Heart left ventricle (tissue), 13 donors: ENCODE measurements around the gene TBC1D25.

Experiments
- CTCF ChIP-seq, 12 donors: fragments of 200-600 bp; sonication (generic) in 4 of 12; IDR thresholded peaks; one replicate each; pipeline versions ENCODE4 v1.5.0 to v1.8.0; 2018 to 2022; ENCODE audit warnings: antibody characterized with exemption in 12 of 12, mild to moderate bottlenecking in 5 of 12
- POLR2A ChIP-seq, 2 donors: fragments of 450-650 bp; IDR thresholded peaks; one replicate each; pipeline ENCODE4 v1.6.1; 2017; ENCODE audit warnings: antibody characterized with exemption in 2 of 2, mild to moderate bottlenecking in 2 of 2, moderate library complexity in 2 of 2
- donor health status: ischemic (EF 13 %, LVEDD 7.1; RV severe dilation, severe dysfunction).
- donor health status: DM: no; HTN: yes; CAD: no.
- donor health status: DM: no; HTN: no; CAD: no.
- donor health status: ischemic (EF 25% LVEDD 6.9; RV normal size, moderate dysfunction).
- donor health status: ischemic (EF 25% LVEDD 5.7; RV mildly dilated, moderate dysfunction).
- donor health status: ischemic (EF 35%, LVEDD 5.7; RV mildly dilated, moderate dysfunction).
- donor health status: nonischemic (EF 11% LVEDD 7.7; RV severe dilation, severe dysfunction).
- donor health status: DM: yes; HTN: yes; CAD: no.
- donor health status: PGD.
- donor health status: ischemic (EF 29% LVEDD 5.4; RV normal size, mild dysfunction).
- donor health status: nonischemic (EF 23%, LVEDD 6.1; RV moderate dilation, normal function).

- TF ChIP-seq POLR2A (IDR thresholded peaks at IDR 0.05), result no peak
- no peak for TF ChIP-seq CTCF (IDR thresholded peaks at IDR 0.05)
Observed at GRCh38 chrX:48496660-48497059, 42.9 kb upstream of the TBC1D25 start.
